Chondrocyte (in vitro differentiated cells): ENCODE data around the gene RPL19. TPM values are rescaled to one million over a fixed set of nuclear protein-coding genes. Genes with fewer than 3 reads are reported as not detected.

ENCODE experiments used
- DNase-seq: peaks from one replicate; pipeline ENCODE4 v3.0.0; 2021; ENCODE audit warnings: mixed read lengths, low spot score
- H3K27ac Mint-ChIP-seq: one replicate; pipeline ENCODE4 v1.8.0; 2021; ENCODE audit warnings: mild to moderate bottlenecking, moderate library complexity, mixed read lengths; ENCODE audit not compliant: unreplicated experiment
- H3K27me3 Mint-ChIP-seq: 2 replicates; pipeline ENCODE4 v1.8.0; 2021; ENCODE audit warnings: low read depth, mixed read lengths
- H3K36me3 Mint-ChIP-seq: 2 replicates; pipeline ENCODE4 v1.8.0; 2021; ENCODE audit warnings: low read depth, mixed read lengths
- H3K4me1 Mint-ChIP-seq: 2 replicates; pipeline ENCODE4 v1.8.0; 2021; ENCODE audit warnings: low read depth, mild to moderate bottlenecking, mixed read lengths
- H3K4me3 Mint-ChIP-seq: one replicate; pipeline ENCODE4 v1.8.0; 2021; ENCODE audit warnings: mild to moderate bottlenecking, moderate library complexity, mixed read lengths; ENCODE audit not compliant: unreplicated experiment
- H3K9me3 Mint-ChIP-seq: 2 replicates; pipeline ENCODE4 v1.8.0; 2021; ENCODE audit warnings: low read depth, mixed read lengths
- CTCF ChIP-seq: fragments of 200-600 bp; sonication (generic); IDR thresholded peaks from 2 replicates; pipeline ENCODE4 v1.5.0; 2021; ENCODE audit warnings: antibody characterized with exemption, mild to moderate bottlenecking, moderate library complexity
- total RNA-seq: library from RNA; stranded (reverse); gene quantifications from 3 replicates; pipeline ENCODE4 v1.2.1, GENCODE V29; 2021

The RPL19 gene
- total RNA-seq, 1 donor from 2014 or later: 1,035 TPM

- no peaks in the 10 kb centered on the region for H3K9me3 Mint-ChIP-seq
- DNase-seq: no peak
- peaks cover 5% of the 10 kb centered on the region for H3K27me3 Mint-ChIP-seq
- no peaks in the 10 kb centered on the region for H3K36me3 Mint-ChIP-seq
- no peak overlapping the region for H3K4me3 Mint-ChIP-seq
- peaks cover 25% of the 10 kb centered on the region for H3K4me1 Mint-ChIP-seq
- peak; percentile 78 for TF ChIP-seq CTCF
- no peak overlapping the region for H3K27ac Mint-ChIP-seq
These were observed 39.7 kb downstream of the RPL19 start for GRCh38 chr17:39239640-39240314.

GRCh38 chr17:39240631-39241030, 40.5 kb downstream of the RPL19 start:
- Mint-ChIP-seq H3K4me1 (peaks cover 22% of the 10 kb centered on the region), H3K9me3 (no peaks in the 10 kb centered on the region), H3K36me3 (no peaks in the 10 kb centered on the region), H3K27me3 (peaks cover 3% of the 10 kb centered on the region), H3K27ac (no peak overlapping the region), H3K4me3 (no peak overlapping the region)
- no peak for TF ChIP-seq CTCF
- DNase-seq: no peak

DNA sequence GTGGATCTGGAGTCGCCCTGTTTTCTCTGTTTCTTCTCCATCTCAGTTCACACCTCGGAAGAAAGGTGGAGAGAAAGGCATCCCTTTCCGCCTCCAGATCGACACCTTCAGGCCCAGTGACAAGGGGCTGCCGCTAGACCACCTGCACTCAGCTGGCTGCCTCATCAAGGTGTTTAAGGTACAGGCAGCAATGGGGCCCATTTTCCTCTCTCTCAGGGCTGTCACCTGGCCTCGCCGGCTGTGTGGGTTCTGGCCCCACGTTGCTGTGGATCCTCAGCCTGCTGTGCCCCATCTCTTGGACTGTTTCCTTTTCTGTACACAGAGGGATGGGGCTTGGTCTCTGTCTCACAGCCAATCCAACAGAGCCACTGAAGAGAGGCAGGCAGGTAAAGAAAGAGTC, 43.1 kb downstream of the RPL19 start:
- no peak for DNase-seq
- no peak overlapping the region for H3K27ac Mint-ChIP-seq
- peaks cover 3% of the 10 kb centered on the region for H3K27me3 Mint-ChIP-seq
- H3K36me3 Mint-ChIP-seq: no peaks in the 10 kb centered on the region
- H3K9me3 Mint-ChIP-seq: no peaks in the 10 kb centered on the region
- TF ChIP-seq CTCF: no peak
- H3K4me3 Mint-ChIP-seq: no peak overlapping the region
- peaks cover 18% of the 10 kb centered on the region for H3K4me1 Mint-ChIP-seq

DNA sequence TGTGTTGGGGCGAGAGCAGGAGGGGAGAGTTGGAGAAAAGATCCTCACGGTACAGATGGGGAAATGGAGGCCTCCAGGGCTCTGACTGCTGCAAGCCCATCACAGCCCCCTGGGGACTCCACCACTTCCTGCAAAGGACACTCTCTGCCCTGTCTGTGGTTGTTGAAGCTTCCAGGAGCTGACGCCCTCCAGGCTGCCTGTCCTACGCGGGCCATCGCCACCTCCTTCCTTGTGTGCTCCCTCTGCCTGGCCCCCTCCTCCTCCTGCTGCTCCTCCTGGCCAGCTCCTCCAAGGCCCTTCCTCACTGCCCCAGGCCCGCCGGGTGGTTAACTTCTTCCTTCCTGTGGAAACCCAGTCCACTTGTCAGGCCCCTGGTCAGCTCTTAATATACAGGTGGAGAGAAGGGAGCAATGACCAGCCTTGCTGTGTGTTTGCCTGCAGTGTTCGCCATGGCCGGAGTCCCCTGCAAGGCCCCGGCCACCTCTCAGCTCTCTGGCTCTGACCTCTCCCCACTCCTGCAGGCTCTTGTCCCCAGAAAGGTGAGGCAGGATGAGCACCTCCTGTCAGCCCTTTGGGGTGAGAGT, 44.0 kb downstream of the RPL19 start:
- Mint-ChIP-seq H3K27me3 (peaks cover 3% of the 10 kb centered on the region), H3K27ac (no peak overlapping the region), H3K4me3 (no peak overlapping the region), H3K36me3 (peaks cover 3% of the 10 kb centered on the region), H3K9me3 (no peaks in the 10 kb centered on the region), H3K4me1 (peaks cover 11% of the 10 kb centered on the region)
- DNase-seq: no peak
- no peak for TF ChIP-seq CTCF

DNA sequence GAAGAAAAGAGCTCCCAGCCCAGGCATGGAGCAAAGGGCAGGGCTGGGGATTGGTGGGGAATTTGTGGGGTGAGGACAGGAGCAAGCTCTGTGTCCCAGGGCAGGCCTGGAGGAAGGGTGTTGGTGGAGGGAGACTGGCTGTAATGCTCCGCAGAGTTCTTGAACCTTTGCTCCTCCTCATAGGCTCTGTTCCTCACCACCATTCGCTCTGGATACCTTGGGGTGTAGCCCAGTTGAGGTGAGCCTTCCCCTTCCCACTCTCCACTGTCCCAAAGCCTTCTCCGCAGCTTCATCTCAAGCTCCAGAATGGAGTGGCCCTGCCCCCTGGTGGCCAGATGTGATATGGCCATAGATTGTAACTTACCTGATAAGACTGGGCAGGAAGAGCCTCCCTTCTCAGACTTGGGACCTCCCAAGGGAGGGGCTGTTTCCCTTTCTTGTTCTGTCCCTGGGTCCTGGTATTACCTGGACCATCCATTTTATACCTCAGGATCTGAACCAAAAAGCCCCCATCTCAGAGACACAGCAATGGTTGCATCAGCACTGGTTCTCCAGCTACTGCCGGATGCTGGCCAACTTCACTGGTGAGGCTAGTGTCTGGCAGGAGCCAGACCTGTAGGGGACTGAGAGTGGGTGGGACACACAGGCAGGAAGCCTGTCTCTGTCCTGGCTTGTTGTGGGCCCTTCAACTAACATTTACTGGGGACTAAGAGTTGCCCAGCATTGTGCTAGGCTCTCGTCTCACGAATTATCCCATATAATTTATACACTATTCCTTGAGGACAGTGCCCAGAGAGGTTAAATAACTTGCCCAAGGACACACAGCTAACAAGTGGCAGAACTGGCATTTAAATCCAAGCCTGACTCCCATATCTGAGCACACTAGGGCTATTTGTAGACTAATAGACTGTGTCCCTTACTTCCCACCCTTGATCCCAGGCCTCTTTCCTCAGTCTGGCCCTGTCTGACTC, 44.8 kb downstream of the RPL19 start:
- Mint-ChIP-seq H3K36me3 (peaks cover 3% of the 10 kb centered on the region), H3K27ac (no peak overlapping the region), H3K4me3 (no peak overlapping the region), H3K4me1 (peaks cover 11% of the 10 kb centered on the region), H3K9me3 (no peaks in the 10 kb centered on the region), H3K27me3 (no peaks in the 10 kb centered on the region)
- no peak for DNase-seq
- TF ChIP-seq CTCF: peak; percentile 98
